Brain microvascular endothelial cell (primary cell): ENCODE results near the gene HACD2.
"Not testable (repeated sequence)": the region's sequence is repeated elsewhere in the genome, so short reads cannot be mapped to it uniquely, and the experiment has no call there.

ENCODE experiments used
- DNase-seq: peaks from one replicate; pipeline ENCODE4 v3.0.0-alpha.2; 2020
- H3K27ac ChIP-seq: fragments of 250-450 bp; sonication (Bioruptor Pico); 2 replicates; pipeline ENCODE4 v1.5.1; 2020; ENCODE audit warnings: mild to moderate bottlenecking, moderate library complexity
- H3K27me3 ChIP-seq: fragments of 250-450 bp; sonication (Bioruptor Pico); replicated peaks from 2 replicates; pipeline ENCODE4 v1.5.1; 2020; ENCODE audit warnings: mild to moderate bottlenecking
- H3K36me3 ChIP-seq: fragments of 250-450 bp; sonication (Bioruptor Pico); replicated peaks from 2 replicates; pipeline ENCODE4 v1.5.1; 2020; ENCODE audit warnings: mild to moderate bottlenecking
- H3K4me3 ChIP-seq: 2 replicates; pipeline ENCODE4 v1.5.1; 2011; ENCODE audit warnings: low read depth, mild to moderate bottlenecking, control low read depth, low read length, moderate library complexity
- in situ Hi-C: cut with HindIII; loops from 2 replicates; pipeline ENCODE4 v1.10.0; 2017; ENCODE audit warnings: low sequenced_read_pairs, low pct_ligation_motif_present
- TF ChIP-seq, protein P1 (sequence below): IDR thresholded peaks from 2 replicates; pipeline ENCODE4 v1.5.1; 2011; ENCODE audit warnings: low read depth, mild to moderate bottlenecking, moderate library complexity, low read length, control low read depth, inconsistent platforms; ENCODE audit errors: missing control alignments

Gene HACD2

DNA sequence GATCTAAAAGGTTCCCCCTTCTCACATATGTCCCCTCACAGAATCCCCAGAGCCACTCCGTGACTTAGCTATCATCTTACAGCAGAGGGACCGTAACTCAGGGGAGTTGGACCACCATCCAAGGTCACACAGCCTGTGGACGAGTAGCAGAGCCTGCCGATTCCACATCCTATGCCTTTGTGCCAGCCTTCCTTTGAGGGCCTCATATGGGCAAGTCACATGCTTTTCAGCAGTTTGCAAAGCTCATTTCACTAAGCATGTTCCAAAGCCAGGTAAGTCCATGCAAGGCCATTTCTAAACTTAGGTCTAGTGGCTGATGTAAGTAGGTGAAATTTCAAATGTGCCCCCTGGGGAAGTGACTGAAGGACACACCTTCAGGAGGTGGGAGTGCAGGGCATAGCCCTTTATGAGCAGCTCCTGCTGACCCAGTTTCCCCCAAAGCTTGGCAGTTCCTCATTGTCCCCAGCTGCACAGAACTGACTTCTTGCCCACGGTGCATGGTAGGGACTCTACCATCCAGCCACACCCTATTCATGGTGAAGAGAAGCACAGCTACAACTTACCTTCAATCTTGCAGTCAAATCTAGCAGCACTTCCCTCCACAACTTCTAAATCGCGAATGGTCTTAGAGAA is 33.3 kb upstream of the HACD2 start:
- Histone ChIP-seq H3K36me3 (no peaks in the 10 kb centered on the region), H3K27me3 (no peaks in the 10 kb centered on the region), H3K27ac (no peak overlapping the region), H3K4me3 (no peak overlapping the region)
- in situ Hi-C loops: no loop called here
- DNase-seq: no peak
- TF ChIP-seq, protein P1, sequence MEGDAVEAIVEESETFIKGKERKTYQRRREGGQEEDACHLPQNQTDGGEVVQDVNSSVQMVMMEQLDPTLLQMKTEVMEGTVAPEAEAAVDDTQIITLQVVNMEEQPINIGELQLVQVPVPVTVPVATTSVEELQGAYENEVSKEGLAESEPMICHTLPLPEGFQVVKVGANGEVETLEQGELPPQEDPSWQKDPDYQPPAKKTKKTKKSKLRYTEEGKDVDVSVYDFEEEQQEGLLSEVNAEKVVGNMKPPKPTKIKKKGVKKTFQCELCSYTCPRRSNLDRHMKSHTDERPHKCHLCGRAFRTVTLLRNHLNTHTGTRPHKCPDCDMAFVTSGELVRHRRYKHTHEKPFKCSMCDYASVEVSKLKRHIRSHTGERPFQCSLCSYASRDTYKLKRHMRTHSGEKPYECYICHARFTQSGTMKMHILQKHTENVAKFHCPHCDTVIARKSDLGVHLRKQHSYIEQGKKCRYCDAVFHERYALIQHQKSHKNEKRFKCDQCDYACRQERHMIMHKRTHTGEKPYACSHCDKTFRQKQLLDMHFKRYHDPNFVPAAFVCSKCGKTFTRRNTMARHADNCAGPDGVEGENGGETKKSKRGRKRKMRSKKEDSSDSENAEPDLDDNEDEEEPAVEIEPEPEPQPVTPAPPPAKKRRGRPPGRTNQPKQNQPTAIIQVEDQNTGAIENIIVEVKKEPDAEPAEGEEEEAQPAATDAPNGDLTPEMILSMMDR: no peak

DNA sequence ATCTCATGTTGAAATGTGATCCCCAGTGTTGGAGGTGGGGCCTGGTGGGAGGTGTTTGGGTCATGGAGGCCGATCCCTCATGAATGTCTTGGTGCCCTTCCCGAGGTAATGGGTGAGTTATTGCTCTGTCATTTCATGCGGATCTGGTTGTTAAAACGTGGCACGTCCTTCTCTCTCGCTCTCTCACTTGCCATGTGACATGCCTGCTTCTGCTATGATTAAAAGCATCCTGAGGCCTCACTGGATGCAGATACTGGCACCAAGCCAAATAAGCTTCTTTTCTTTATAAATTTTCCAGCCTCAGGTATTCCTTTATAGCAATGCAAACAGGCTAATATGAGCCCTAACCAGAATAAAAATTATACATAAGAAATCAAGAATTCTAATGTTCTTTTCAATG is 31.7 kb upstream of the HACD2 start:
- in situ Hi-C loops: no loop called here

DNA sequence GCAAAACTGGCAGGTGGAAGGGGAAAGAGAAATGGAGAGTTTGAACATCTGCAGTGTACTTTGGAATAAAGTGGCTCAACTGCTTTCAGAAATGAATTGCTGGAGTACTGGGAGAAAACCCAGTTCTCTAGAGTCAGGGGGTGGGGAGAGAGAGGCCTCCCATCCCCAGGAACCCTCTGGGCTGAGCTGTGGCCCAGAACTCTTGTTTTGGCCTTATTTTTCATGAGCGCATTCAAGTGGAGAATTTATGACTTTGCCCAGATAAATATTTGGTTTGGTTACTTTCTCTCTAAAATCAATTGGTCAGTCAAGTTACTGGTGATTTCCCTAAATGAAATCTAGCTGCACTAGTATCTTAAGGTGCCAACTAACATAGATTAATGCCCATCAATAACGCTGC is 28.7 kb upstream of the HACD2 start:
- Histone ChIP-seq H3K27ac (no peak overlapping the region), H3K27me3 (no peaks in the 10 kb centered on the region), H3K36me3 (peaks cover 5% of the 10 kb centered on the region), H3K4me3 (no peak overlapping the region)
- TF ChIP-seq, protein P1: no peak
- no peak for DNase-seq
- in situ Hi-C loops: no loop called here

More for the DNA sequence above, 31.7 kb upstream of the HACD2 start:
- H3K36me3 ChIP-seq: peaks cover 5% of the 10 kb centered on the region
- H3K27me3 ChIP-seq: no peaks in the 10 kb centered on the region
- DNase-seq: no peak
- H3K27ac ChIP-seq: no peak overlapping the region
- TF ChIP-seq, protein P1: no peak
- no peak overlapping the region for H3K4me3 ChIP-seq

DNA sequence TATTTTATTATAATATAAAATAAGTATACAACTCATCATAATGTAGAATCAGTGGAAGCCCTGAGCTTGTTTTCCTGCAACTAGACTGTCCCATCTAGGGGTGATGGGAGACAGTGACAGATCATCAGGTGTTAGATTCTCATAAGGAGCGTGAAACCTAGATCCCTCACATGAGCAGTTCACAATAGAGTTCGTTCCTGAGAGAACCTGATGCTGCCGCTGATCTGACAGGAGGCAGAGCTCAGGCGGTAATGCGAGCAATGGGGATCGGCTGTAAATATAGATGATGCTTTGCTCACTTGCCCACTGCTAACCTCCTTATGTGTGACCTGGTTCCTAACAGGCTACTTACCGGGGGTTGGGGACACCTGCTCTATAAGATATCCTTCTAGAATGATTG is 26.8 kb upstream of the HACD2 start:
- H3K27ac ChIP-seq, DNase-seq, H3K27me3 ChIP-seq, H3K36me3 ChIP-seq, in situ Hi-C loops, H3K4me3 ChIP-seq: not testable (repeated sequence)

DNA sequence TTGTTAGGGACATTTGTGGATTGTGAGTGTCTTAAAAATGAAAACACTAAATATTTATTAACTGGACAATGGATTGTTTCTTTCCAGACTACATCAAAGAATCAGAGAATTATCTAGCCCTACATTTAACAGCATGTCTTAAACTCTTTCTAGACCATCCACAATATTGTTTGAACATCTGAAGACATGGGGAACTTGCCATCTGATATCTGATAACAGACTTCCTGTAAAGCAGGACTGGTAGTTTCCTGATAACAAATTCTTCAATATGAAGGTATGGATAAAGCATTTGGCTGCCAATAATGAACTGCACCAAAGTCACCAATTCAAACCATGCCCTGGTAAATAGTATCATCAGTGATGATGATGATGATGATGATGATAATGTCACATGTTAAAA is 26.2 kb upstream of the HACD2 start:
- in situ Hi-C loops: no loop called here
- DNase-seq: no peak
- Histone ChIP-seq H3K36me3 (peaks cover 5% of the 10 kb centered on the region), H3K4me3 (no peak overlapping the region), H3K27me3 (no peaks in the 10 kb centered on the region), H3K27ac (no peak overlapping the region)
- TF ChIP-seq, protein P1: no peak

DNA sequence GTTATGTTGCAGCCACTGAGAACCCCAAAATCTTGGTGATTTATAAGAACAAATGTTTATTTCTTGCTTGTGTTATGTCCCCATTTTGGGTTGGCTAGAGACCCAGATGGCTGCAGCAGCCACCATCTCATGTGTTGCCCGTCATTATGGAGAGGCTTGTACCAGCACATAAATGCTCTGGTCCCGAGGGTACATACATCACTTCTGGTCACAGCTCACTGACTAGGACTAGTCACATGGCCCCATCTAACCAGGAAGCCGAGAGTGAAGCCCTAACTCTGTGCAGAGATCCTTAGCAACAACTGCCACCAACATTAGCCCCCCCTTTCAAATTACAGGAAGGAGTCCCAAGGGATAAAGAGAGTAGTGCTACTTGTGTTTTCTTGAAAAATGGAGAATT is 25.5 kb upstream of the HACD2 start:
- Histone ChIP-seq H3K4me3 (no peak overlapping the region), H3K36me3 (peaks cover 9% of the 10 kb centered on the region), H3K27ac (no peak overlapping the region), H3K27me3 (no peaks in the 10 kb centered on the region)
- DNase-seq: no peak
- in situ Hi-C loops: no loop called here
- TF ChIP-seq, protein P1: no peak
